SK-N-SH treated with all-trans-retinoic acid at 6 μM for 48 hours (cell line): Measurements from ENCODE around the gene KRTAP5-4.

ENCODE experiments used
- ATAC-seq: fragments of 200-7000 bp; cut with Tn5 transposase; 3 replicates; pipeline ENCODE4 v1.9.1; 2020; ENCODE audit warnings: mild to moderate bottlenecking, moderate library complexity
- ARNTL ChIP-seq: fragments of 450-650 bp; formaldehyde crosslinking; IDR thresholded peaks from 2 replicates; pipeline ENCODE4 v1.5.0; 2020; ENCODE audit warnings: low read depth, mild to moderate bottlenecking, moderate library complexity, borderline replicate concordance
- BACH2 ChIP-seq: fragments of 250-450 bp; sonication (Bioruptor Pico); IDR thresholded peaks from 2 replicates; pipeline ENCODE4 v1.9.0; 2021; ENCODE audit warnings: mild to moderate bottlenecking, borderline replicate concordance
- CREB5 ChIP-seq: fragments of 250-450 bp; sonication (Bioruptor Pico); IDR thresholded peaks from 2 replicates; pipeline ENCODE4 v1.5.1; 2020; ENCODE audit warnings: low read depth, mild to moderate bottlenecking, moderate library complexity
- CSDC2 ChIP-seq: fragments of 250-450 bp; sonication (Bioruptor Pico); IDR thresholded peaks from 2 replicates; pipeline ENCODE4 v1.5.0; 2020; ENCODE audit warnings: mild to moderate bottlenecking, moderate library complexity
- CSRNP3 ChIP-seq: fragments of 250-450 bp; sonication (Bioruptor Pico); IDR thresholded peaks from 2 replicates; pipeline ENCODE4 v1.5.1; 2021; ENCODE audit warnings: mild to moderate bottlenecking, moderate library complexity
- ESRRG ChIP-seq: fragments of 250-450 bp; sonication (Bioruptor Pico); IDR thresholded peaks from 2 replicates; pipeline ENCODE4 v1.6.1; 2021; ENCODE audit warnings: mild to moderate bottlenecking
- ISL1 ChIP-seq: fragments of 250-450 bp; sonication (Bioruptor Pico); IDR thresholded peaks from 2 replicates; pipeline ENCODE4 v2.1.2; 2022; ENCODE audit warnings: mild to moderate bottlenecking, moderate library complexity
- OSR1 ChIP-seq: fragments of 250-450 bp; sonication (Bioruptor Pico); IDR thresholded peaks from 2 replicates; pipeline ENCODE4 v1.8.0; 2022; ENCODE audit warnings: moderate library complexity, mild to moderate bottlenecking, inconsistent platforms
- POU6F1 ChIP-seq: fragments of 250-450 bp; sonication (Bioruptor Pico); IDR thresholded peaks from 2 replicates; pipeline ENCODE4 v1.8.0; 2021; ENCODE audit warnings: low read depth, mild to moderate bottlenecking, moderate library complexity, borderline replicate concordance
- PPARA ChIP-seq: fragments of 250-450 bp; sonication (Bioruptor Pico); IDR thresholded peaks from 2 replicates; pipeline ENCODE4 v1.5.0; 2020; ENCODE audit warnings: mild to moderate bottlenecking, borderline replicate concordance
- RARB ChIP-seq: fragments of 250-450 bp; sonication (Bioruptor Pico); IDR thresholded peaks from 2 replicates; pipeline ENCODE4 v1.8.0; 2021; ENCODE audit warnings: mild to moderate bottlenecking, moderate library complexity
- SNAI2 ChIP-seq: fragments of 250-450 bp; sonication (Bioruptor Pico); IDR thresholded peaks from 2 replicates; pipeline ENCODE4 v1.5.0; 2020; ENCODE audit warnings: mild to moderate bottlenecking, moderate library complexity
- TCF4 ChIP-seq: fragments of 250-450 bp; sonication (Bioruptor Pico); IDR thresholded peaks from 2 replicates; pipeline ENCODE4 v1.8.0; 2021; ENCODE audit warnings: mild to moderate bottlenecking, moderate library complexity, borderline replicate concordance
- TSHZ2 ChIP-seq: fragments of 250-450 bp; sonication (Bioruptor Pico); IDR thresholded peaks from 2 replicates; pipeline ENCODE4 v1.5.0; 2020; ENCODE audit warnings: mild to moderate bottlenecking, moderate library complexity
- ZFP3 ChIP-seq: fragments of 250-450 bp; sonication (Bioruptor Pico); IDR thresholded peaks from 2 replicates; pipeline ENCODE4 v1.5.0; 2020; ENCODE audit warnings: mild to moderate bottlenecking, moderate library complexity
- ZFP30 ChIP-seq: fragments of 450-650 bp; formaldehyde crosslinking; IDR thresholded peaks from 2 replicates; pipeline ENCODE4 v1.5.0; 2022; ENCODE audit warnings: mild to moderate bottlenecking, moderate library complexity
- ZNF70 ChIP-seq: fragments of 450-650 bp; formaldehyde crosslinking; IDR thresholded peaks from 2 replicates; pipeline ENCODE4 v1.5.0; 2020; ENCODE audit warnings: mild to moderate bottlenecking, moderate library complexity
- ZNF8 ChIP-seq: fragments of 450-650 bp; formaldehyde crosslinking; IDR thresholded peaks from 2 replicates; pipeline ENCODE4 v1.5.0; 2020; ENCODE audit warnings: mild to moderate bottlenecking, moderate library complexity

KRTAP5-4 gene

GRCh38 chr11:1656061-1656441 is 34.1 kb upstream of the KRTAP5-4 start:
- ATAC-seq = no peak

GRCh38 chr11:1655168-1656060 is 33.5 kb upstream of the KRTAP5-4 start:
- no peak for TF ChIP-seq CSRNP3 (CRISPR knock-in tag)
- no peak for TF ChIP-seq ZNF70 (CRISPR knock-in tag)
- TF ChIP-seq ZFP3 (CRISPR knock-in tag) = no peak
- TF ChIP-seq POU6F1 (CRISPR knock-in tag) = no peak
- TF ChIP-seq ZNF8 (CRISPR knock-in tag) = no peak
- TF ChIP-seq SNAI2 (CRISPR knock-in tag) = no peak
- no peak for TF ChIP-seq ZFP30 (CRISPR knock-in tag)
- TF ChIP-seq TSHZ2 = no peak
- no peak for TF ChIP-seq RARB (CRISPR knock-in tag)
- TF ChIP-seq CSDC2 = no peak
- TF ChIP-seq ARNTL (CRISPR knock-in tag) = no peak
- TF ChIP-seq ESRRG (CRISPR knock-in tag) = no peak
- TF ChIP-seq PPARA (CRISPR knock-in tag) = no peak
- no peak for TF ChIP-seq OSR1 (CRISPR knock-in tag)
- TF ChIP-seq BACH2 (CRISPR knock-in tag) = no peak
- TF ChIP-seq TCF4 (CRISPR knock-in tag) = no peak
- TF ChIP-seq ISL1 (CRISPR knock-in tag) = no peak
- no peak for TF ChIP-seq CREB5 (CRISPR knock-in tag)

More at GRCh38 chr11:1656061-1656441, 34.1 kb upstream of the KRTAP5-4 start:
- TF ChIP-seq TCF4 (CRISPR knock-in tag) (no peak), TSHZ2 (no peak), CREB5 (CRISPR knock-in tag) (no peak)

More at GRCh38 chr11:1655168-1656060, 33.5 kb upstream of the KRTAP5-4 start:
- no peak for ATAC-seq
